SU-DHL-6 (cell line): Measurements from ENCODE around the gene EIF3M.

Experiments
- H2AFZ ChIP-seq: fragments of 200-600 bp; sonication (generic); 2 replicates; pipeline ENCODE4 v1.6.1; 2014; ENCODE audit warnings: low read depth, mild to moderate bottlenecking, moderate library complexity, mixed read lengths, antibody characterized with exemption, low read length; ENCODE audit not compliant: severe bottlenecking
- H3F3A ChIP-seq: fragments of 200-600 bp; shearing (Covaris generic); 2 replicates; pipeline ENCODE4 v1.6.0; 2016; ENCODE audit warnings: antibody characterized with exemption, mild to moderate bottlenecking; ENCODE audit not compliant: insufficient read depth
- H3K27ac ChIP-seq: fragments of 200-600 bp; sonication (generic); 2 replicates; pipeline ENCODE4 v1.5.1; 2016; ENCODE audit warnings: low read depth, mild to moderate bottlenecking, low read length, moderate library complexity, mixed read lengths
- H3K27me3 ChIP-seq: fragments of 200-600 bp; sonication (generic), shearing (Covaris generic); 2 replicates; pipeline ENCODE4 v1.6.0; 2014; ENCODE audit warnings: mild to moderate bottlenecking, low read length
- H3K36me3 ChIP-seq: fragments of 200-600 bp; sonication (generic); 2 replicates; pipeline ENCODE4 v1.6.1; 2014; ENCODE audit warnings: mild to moderate bottlenecking, low read length, mixed read lengths
- H3K4me2 ChIP-seq: fragments of 300-600, 200-600 bp; shearing (Covaris generic), sonication (generic); 2 replicates; pipeline ENCODE4 v1.6.0; 2014; ENCODE audit warnings: low read length, low read depth, mild to moderate bottlenecking; ENCODE audit not compliant: poor library complexity, severe bottlenecking
- H3K4me3 ChIP-seq: fragments of 200-600 bp; sonication (generic); 2 replicates; pipeline ENCODE4 v1.5.1; 2014; ENCODE audit warnings: antibody characterized with exemption, low read length, mild to moderate bottlenecking, mixed read lengths; ENCODE audit not compliant: insufficient read depth, poor library complexity, severe bottlenecking
- H3K79me2 ChIP-seq: fragments of 200-600 bp; sonication (generic); 2 replicates; pipeline ENCODE4 v1.6.1; 2014; ENCODE audit warnings: mild to moderate bottlenecking, low read length, moderate library complexity; ENCODE audit not compliant: insufficient read depth
- H3K9ac ChIP-seq: fragments of 200-600 bp; sonication (generic); 2 replicates; pipeline ENCODE4 v1.7.0; 2014; ENCODE audit warnings: mild to moderate bottlenecking, low read length
- H3K9me2 ChIP-seq: fragments of 200-600 bp; sonication (generic); replicated peaks from 2 replicates; pipeline ENCODE4 v1.6.1; 2014; ENCODE audit warnings: low read length; ENCODE audit not compliant: insufficient read depth
- H3K9me3 ChIP-seq: fragments of 200-600 bp; sonication (generic); 2 replicates; pipeline ENCODE4 v1.6.1; 2014; ENCODE audit warnings: low read length, mixed read lengths; ENCODE audit not compliant: insufficient read depth
- H4K20me1 ChIP-seq: fragments of 200-600 bp; sonication (generic); 2 replicates; pipeline ENCODE4 v1.6.1; 2014; ENCODE audit warnings: low read depth, mild to moderate bottlenecking, antibody characterized with exemption, low read length, moderate library complexity, mixed read lengths
- CTCF ChIP-seq: fragments of 200-600 bp; sonication (generic); IDR thresholded peaks from one replicate; pipeline ENCODE4 v1.5.1; 2017; ENCODE audit warnings: antibody characterized with exemption, mild to moderate bottlenecking, low read length, moderate library complexity; ENCODE audit not compliant: insufficient read depth, poor library complexity, severe bottlenecking
- EZH2phosphoT487 ChIP-seq: fragments of 200-600 bp; sonication (generic), shearing (Covaris generic); conservative IDR thresholded peaks from 2 replicates; pipeline ENCODE4 v1.6.1; 2018; ENCODE audit warnings: mild to moderate bottlenecking, antibody characterized with exemption, low read length, moderate library complexity, mixed read lengths

Gene EIF3M

GRCh38 chr11:32550207-32550606 is 33.4 kb upstream of the EIF3M start:
- Histone ChIP-seq H2AFZ (no peak overlapping the region), H3F3A (no peaks in the 10 kb centered on the region), H3K4me2 (no peak overlapping the region), H3K9me3 (no peaks in the 10 kb centered on the region), H4K20me1 (no peaks in the 10 kb centered on the region), H3K27me3 (no peaks in the 10 kb centered on the region), H3K27ac (no peak overlapping the region), H3K9ac (no peak overlapping the region), H3K9me2 (no peaks in the 10 kb centered on the region), H3K36me3 (no peaks in the 10 kb centered on the region), H3K4me3 (no peak overlapping the region), H3K79me2 (no peaks in the 10 kb centered on the region)
- TF ChIP-seq CTCF, result no peak
- no peak for TF ChIP-seq EZH2phosphoT487

DNA sequence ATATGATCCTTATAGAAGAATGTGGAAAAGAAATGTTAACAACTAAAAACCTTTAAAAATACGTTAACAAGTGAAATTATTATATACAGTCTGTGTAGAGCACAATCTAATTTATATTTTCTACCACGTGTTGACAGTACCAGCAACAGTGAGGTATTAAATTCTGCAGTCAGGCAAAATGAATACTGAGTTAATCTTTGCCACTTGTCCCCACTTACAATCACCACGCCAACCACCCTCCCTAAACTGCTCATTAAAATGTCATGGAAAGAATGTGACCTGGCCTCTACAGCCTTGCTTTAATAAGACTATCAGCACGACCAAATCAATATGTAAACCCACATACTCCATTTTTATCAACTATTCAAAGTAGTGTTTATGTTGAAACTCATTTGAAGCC is 28.5 kb upstream of the EIF3M start:
- Histone ChIP-seq H3K9me2 (no peaks in the 10 kb centered on the region), H4K20me1 (no peaks in the 10 kb centered on the region), H3K9ac (no peak overlapping the region), H3K4me2 (no peak overlapping the region), H3F3A (no peaks in the 10 kb centered on the region), H3K79me2 (no peaks in the 10 kb centered on the region), H3K9me3 (no peaks in the 10 kb centered on the region), H3K4me3 (no peak overlapping the region), H2AFZ (no peak overlapping the region), H3K27ac (no peak overlapping the region), H3K36me3 (no peaks in the 10 kb centered on the region), H3K27me3 (no peaks in the 10 kb centered on the region)
- no peak for TF ChIP-seq EZH2phosphoT487
- no peak for TF ChIP-seq CTCF

GRCh38 chr11:32555895-32556294 is 27.7 kb upstream of the EIF3M start:
- Histone ChIP-seq H3K9me2 (no peaks in the 10 kb centered on the region), H4K20me1 (no peaks in the 10 kb centered on the region), H3K4me3 (no peak overlapping the region), H3F3A (no peaks in the 10 kb centered on the region), H2AFZ (no peak overlapping the region), H3K9me3 (no peaks in the 10 kb centered on the region), H3K36me3 (no peaks in the 10 kb centered on the region), H3K9ac (no peak overlapping the region), H3K27ac (no peak overlapping the region), H3K27me3 (no peaks in the 10 kb centered on the region), H3K4me2 (no peak overlapping the region), H3K79me2 (no peaks in the 10 kb centered on the region)
- TF ChIP-seq CTCF (no peak), EZH2phosphoT487 (no peak)

- Histone ChIP-seq H3K9me2 (no peaks in the 10 kb centered on the region), H2AFZ (no peak overlapping the region), H3K9me3 (no peaks in the 10 kb centered on the region), H3K9ac (no peak overlapping the region), H3K27ac (no peak overlapping the region), H3K4me2 (no peak overlapping the region), H3F3A (no peaks in the 10 kb centered on the region), H3K4me3 (no peak overlapping the region), H4K20me1 (no peaks in the 10 kb centered on the region), H3K36me3 (no peaks in the 10 kb centered on the region), H3K79me2 (no peaks in the 10 kb centered on the region), H3K27me3 (no peaks in the 10 kb centered on the region)
- no peak for TF ChIP-seq EZH2phosphoT487
- TF ChIP-seq CTCF, result no peak
Measured at GRCh38 chr11:32561835-32562234, 21.8 kb upstream of the EIF3M start.
